ENCODE measurements around the gene ADSL.

The ADSL gene

DNA sequence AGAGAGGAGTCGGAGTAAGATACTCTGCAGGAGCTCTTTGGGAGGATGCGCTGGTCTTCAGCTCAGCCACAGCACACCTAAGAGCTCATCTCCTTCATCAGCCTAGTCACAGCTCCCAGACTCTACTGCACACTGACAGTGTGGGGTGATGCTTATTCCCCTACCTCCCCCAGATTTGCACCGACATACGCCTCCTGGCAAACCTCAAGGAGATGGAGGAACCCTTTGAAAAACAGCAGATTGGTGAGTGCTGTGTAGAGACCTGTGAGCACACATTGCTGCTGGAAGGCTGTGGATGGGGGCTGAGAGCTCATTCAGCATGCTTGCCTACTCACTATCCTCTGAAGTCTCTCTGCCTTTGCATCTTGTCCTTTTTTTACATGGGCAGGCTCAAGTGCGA is 14.8 kb downstream of the ADSL start:
- no peak for ATAC-seq
- no peak for TF ChIP-seq ZFP3 (CRISPR knock-in tag; IDR thresholded peaks at IDR 0.05)
- no peak for TF ChIP-seq TOX (CRISPR knock-in tag; IDR thresholded peaks at IDR 0.05; ENCODE audit: borderline replicate concordance)
- TF ChIP-seq ZNF565 (CRISPR knock-in tag; conservative IDR thresholded peaks at IDR 0.05; ENCODE audit: low read depth), result no peak
- no peak for TF ChIP-seq SNAI2 (CRISPR knock-in tag; IDR thresholded peaks at IDR 0.05)
- TF ChIP-seq ARNTL (CRISPR knock-in tag; IDR thresholded peaks at IDR 0.05; ENCODE audit: borderline replicate concordance, low read depth), result no peak
- no peak for TF ChIP-seq RARB (CRISPR knock-in tag; IDR thresholded peaks at IDR 0.05)
- no peak for TF ChIP-seq TSHZ2 (CRISPR knock-in tag; IDR thresholded peaks at IDR 0.05)
- no peak for TF ChIP-seq BACH2 (CRISPR knock-in tag; IDR thresholded peaks at IDR 0.05; ENCODE audit: borderline replicate concordance)
- no peak for TF ChIP-seq CSDC2 (CRISPR knock-in tag; IDR thresholded peaks at IDR 0.05)
- TF ChIP-seq ZC3H10 (CRISPR knock-in tag; IDR thresholded peaks at IDR 0.05), result no peak
- no peak for TF ChIP-seq CREB5 (CRISPR knock-in tag; IDR thresholded peaks at IDR 0.05; ENCODE audit: low read depth)
- TF ChIP-seq GLIS3 (CRISPR knock-in tag; IDR thresholded peaks at IDR 0.05), result no peak
- TF ChIP-seq ZNF8 (CRISPR knock-in tag; IDR thresholded peaks at IDR 0.05), result no peak
- TF ChIP-seq PPARA (CRISPR knock-in tag; IDR thresholded peaks at IDR 0.05; ENCODE audit: borderline replicate concordance), result no peak
- TF ChIP-seq ZFP30 (CRISPR knock-in tag; IDR thresholded peaks at IDR 0.05), result no peak
- TF ChIP-seq ZNF70 (CRISPR knock-in tag; IDR thresholded peaks at IDR 0.05), result no peak
- no peak for TF ChIP-seq POU6F1 (CRISPR knock-in tag; IDR thresholded peaks at IDR 0.05; ENCODE audit: borderline replicate concordance, low read depth)

- TF ChIP-seq RARB (CRISPR knock-in tag; IDR thresholded peaks at IDR 0.05) (no peak), ZNF565 (CRISPR knock-in tag; conservative IDR thresholded peaks at IDR 0.05; ENCODE audit: low read depth) (no peak), ZNF8 (CRISPR knock-in tag; IDR thresholded peaks at IDR 0.05) (no peak), OSR1 (CRISPR knock-in tag; IDR thresholded peaks at IDR 0.05) (no peak), BACH2 (CRISPR knock-in tag; IDR thresholded peaks at IDR 0.05; ENCODE audit: borderline replicate concordance) (no peak), PPARA (CRISPR knock-in tag; IDR thresholded peaks at IDR 0.05; ENCODE audit: borderline replicate concordance) (no peak), CSDC2 (CRISPR knock-in tag; IDR thresholded peaks at IDR 0.05) (no peak), ZNF70 (CRISPR knock-in tag; IDR thresholded peaks at IDR 0.05) (no peak), SNAI2 (CRISPR knock-in tag; IDR thresholded peaks at IDR 0.05) (no peak)
- TF ChIP-seq, protein P1, sequence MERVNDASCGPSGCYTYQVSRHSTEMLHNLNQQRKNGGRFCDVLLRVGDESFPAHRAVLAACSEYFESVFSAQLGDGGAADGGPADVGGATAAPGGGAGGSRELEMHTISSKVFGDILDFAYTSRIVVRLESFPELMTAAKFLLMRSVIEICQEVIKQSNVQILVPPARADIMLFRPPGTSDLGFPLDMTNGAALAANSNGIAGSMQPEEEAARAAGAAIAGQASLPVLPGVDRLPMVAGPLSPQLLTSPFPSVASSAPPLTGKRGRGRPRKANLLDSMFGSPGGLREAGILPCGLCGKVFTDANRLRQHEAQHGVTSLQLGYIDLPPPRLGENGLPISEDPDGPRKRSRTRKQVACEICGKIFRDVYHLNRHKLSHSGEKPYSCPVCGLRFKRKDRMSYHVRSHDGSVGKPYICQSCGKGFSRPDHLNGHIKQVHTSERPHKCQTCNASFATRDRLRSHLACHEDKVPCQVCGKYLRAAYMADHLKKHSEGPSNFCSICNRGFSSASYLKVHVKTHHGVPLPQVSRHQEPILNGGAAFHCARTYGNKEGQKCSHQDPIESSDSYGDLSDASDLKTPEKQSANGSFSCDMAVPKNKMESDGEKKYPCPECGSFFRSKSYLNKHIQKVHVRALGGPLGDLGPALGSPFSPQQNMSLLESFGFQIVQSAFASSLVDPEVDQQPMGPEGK (CRISPR knock-in tag; IDR thresholded peaks at IDR 0.05; ENCODE audit: borderline replicate concordance), result no peak
- ATAC-seq, result no peak; the same call in 2 of the 3 replicates
Observed at GRCh38 chr22:40363059-40363458, 16.8 kb downstream of the ADSL start.

DNA sequence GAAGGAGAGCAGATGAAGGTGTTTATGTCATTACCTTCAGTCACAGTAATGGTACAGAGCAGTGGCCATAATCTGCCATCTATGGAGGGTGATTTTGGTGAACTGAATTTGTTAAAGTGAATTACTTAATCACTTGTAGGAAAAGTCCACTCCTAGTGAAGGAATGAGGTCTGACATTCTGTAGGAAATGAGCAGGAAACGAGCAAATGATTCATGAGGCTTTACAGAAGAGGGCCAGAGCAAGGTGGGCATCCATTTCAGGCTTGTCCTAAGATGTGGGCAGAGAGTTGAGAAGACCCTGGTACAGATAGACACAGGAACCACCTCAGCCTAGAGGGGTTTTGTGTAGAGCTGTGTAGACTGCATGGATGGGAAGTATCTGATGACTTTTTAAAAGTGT is 18.1 kb downstream of the ADSL start:
- ATAC-seq, result no peak

GRCh38 chr22:40366068-40366467 is 19.8 kb downstream of the ADSL start:
- ATAC-seq, result no peak
- TF ChIP-seq ZFP30 (CRISPR knock-in tag; IDR thresholded peaks at IDR 0.05), result no peak
- no peak for TF ChIP-seq ZC3H10 (CRISPR knock-in tag; IDR thresholded peaks at IDR 0.05)
- no peak for TF ChIP-seq ISL1 (CRISPR knock-in tag; IDR thresholded peaks at IDR 0.05)
- no peak for TF ChIP-seq ESRRG (CRISPR knock-in tag; IDR thresholded peaks at IDR 0.05)
- TF ChIP-seq ZNF8 (CRISPR knock-in tag; IDR thresholded peaks at IDR 0.05), result no peak
- TF ChIP-seq OSR1 (CRISPR knock-in tag; IDR thresholded peaks at IDR 0.05), result no peak
- TF ChIP-seq, protein P1 (CRISPR knock-in tag; IDR thresholded peaks at IDR 0.05; ENCODE audit: borderline replicate concordance), result no peak
- TF ChIP-seq ZNF565 (CRISPR knock-in tag; conservative IDR thresholded peaks at IDR 0.05; ENCODE audit: low read depth), result no peak
- TF ChIP-seq BACH2 (CRISPR knock-in tag; IDR thresholded peaks at IDR 0.05; ENCODE audit: borderline replicate concordance), result no peak
- TF ChIP-seq POU6F1 (CRISPR knock-in tag; IDR thresholded peaks at IDR 0.05; ENCODE audit: borderline replicate concordance, low read depth), result no peak
- TF ChIP-seq TCF4 (CRISPR knock-in tag; IDR thresholded peaks at IDR 0.05; ENCODE audit: borderline replicate concordance), result no peak
- no peak for TF ChIP-seq CREB5 (CRISPR knock-in tag; IDR thresholded peaks at IDR 0.05; ENCODE audit: low read depth)
- no peak for TF ChIP-seq SNAI2 (CRISPR knock-in tag; IDR thresholded peaks at IDR 0.05)

More for the DNA sequence above, 18.1 kb downstream of the ADSL start:
- no peak for TF ChIP-seq ISL1 (CRISPR knock-in tag; IDR thresholded peaks at IDR 0.05)
- TF ChIP-seq GLIS3 (CRISPR knock-in tag; IDR thresholded peaks at IDR 0.05), result no peak
